Smooth muscle cell of the brain vasculature (primary cell): ENCODE measurements around the gene SLC13A4.
"Not testable (repeated sequence)": the region's sequence is repeated elsewhere in the genome, so short reads cannot be mapped to it uniquely, and the experiment has no call there.

Experiments
- DNase-seq: peaks from one replicate; pipeline ENCODE4 v3.0.0-alpha.2; 2012; ENCODE audit warnings: low read depth, low spot score

Gene SLC13A4

GRCh38 chr7:135664046-135664589, 63.9 kb downstream of the SLC13A4 start:
- DNase-seq, result no peak

- DNase-seq, result peak; percentile 90
Observed at GRCh38 chr7:135662373-135663114, 65.4 kb downstream of the SLC13A4 start, which contains the start of gene STMP1. STMP1 (plus strand) TSS chr7:135662514.

- DNase-seq, result no peak
Observed at GRCh38 chr7:135662123-135662372, 65.9 kb downstream of the SLC13A4 start.

GRCh38 chr7:135661311-135662122, 66.5 kb downstream of the SLC13A4 start:
- DNase-seq, result no peak

GRCh38 chr7:135659159-135659846, 68.7 kb downstream of the SLC13A4 start:
- no peak for DNase-seq

- no peak for DNase-seq
Observed at GRCh38 chr7:135658564-135658963, 69.4 kb downstream of the SLC13A4 start.

- DNase-seq, result no peak
Observed at GRCh38 chr7:135653340-135654080, 74.5 kb downstream of the SLC13A4 start.

- DNase-seq, result no peak
Observed at GRCh38 chr7:135650831-135651573, 77.0 kb downstream of the SLC13A4 start.

- no peak for DNase-seq
Observed at GRCh38 chr7:135648235-135648634, 79.8 kb downstream of the SLC13A4 start.

GRCh38 chr7:135647755-135648154, 80.2 kb downstream of the SLC13A4 start:
- no peak for DNase-seq

GRCh38 chr7:135645296-135645904, 82.6 kb downstream of the SLC13A4 start:
- DNase-seq, result peak; percentile 15

- DNase-seq, result no peak
Observed at GRCh38 chr7:135644729-135645128, 83.3 kb downstream of the SLC13A4 start.

- no peak for DNase-seq
Observed at GRCh38 chr7:135644154-135644553, 83.8 kb downstream of the SLC13A4 start.

GRCh38 chr7:135639690-135640089, 88.3 kb downstream of the SLC13A4 start:
- DNase-seq, result not testable (repeated sequence)

GRCh38 chr7:135634191-135634878, 93.7 kb downstream of the SLC13A4 start:
- no peak for DNase-seq
